HepG2 (cell line): Measurements from ENCODE around the gene SMAD3. TPM values are rescaled to one million over a fixed set of nuclear protein-coding genes. Genes with fewer than 3 reads are reported as not detected.

Experiments
- ATAC-seq: fragments of 200-7000 bp; cut with Tn5 transposase; 3 replicates; pipeline ENCODE4 v1.9.1; 2020; ENCODE audit warnings: mild to moderate bottlenecking, moderate library complexity
- BruUV-seq: library from RNA; stranded (reverse); fragments of 400-500 nt; replicated peaks from 2 replicates; lab custom pipeline; 2021; lab: Mats Ljungman, UMichigan
- CTCF ChIA-PET: fragments of 300-600 bp; formaldehyde crosslinking; extraction: SDS; loops from one replicate; lab custom pipeline; 2021; ENCODE audit warnings: low total read pairs, inconsistent platforms, low intra/inter-chr PET ratio; lab: Yijun Ruan, JAX
- POLR2A ChIA-PET: fragments of 350-600 bp; sonication (Branson Sonifier 250); formaldehyde crosslinking; loops from one replicate; lab custom pipeline; 2020; ENCODE audit warnings: antibody characterized with exemption, inconsistent platforms; lab: Yijun Ruan, JAX
- DNase-seq: peaks from one replicate; pipeline ENCODE4 v3.0.0-alpha.2; 2015; ENCODE audit warnings: low spot score
- FAIRE-seq: peaks from 3 replicates; lab custom pipeline; 2011; peaks lifted over from hg19 to GRCh38; lab: Jason Lieb, UNC
- H2AFZ ChIP-seq: one replicate; pipeline ENCODE4 v1.6.1; 2011; ENCODE audit warnings: low read length, inconsistent platforms
- H3K27ac ChIP-seq: fragments of 300-600 bp; 3 replicates; pipeline ENCODE4 v1.8.0; 2011; ENCODE audit warnings: mixed run types, mild to moderate bottlenecking, mixed read lengths, low read length, inconsistent platforms; ENCODE audit not compliant: insufficient read depth; ENCODE audit errors: extremely low read length
- H3K27me3 ChIP-seq, 2 experiments: fragments of 200-600 bp in 1 of 2; 2 replicates in 1 of 2; 3 replicates in 1 of 2; pipeline versions ENCODE4 v1.6.0 to v1.8.0; 2011; ENCODE audit warnings: low read length in 2 of 2, mild to moderate bottlenecking in 2 of 2, moderate library complexity in 2 of 2, inconsistent platforms in 1 of 2; ENCODE audit not compliant: insufficient read depth in 2 of 2, control insufficient read depth in 1 of 2
- H3K36me3 ChIP-seq, 2 experiments: fragments of 200-600 bp in 1 of 2; replicated peaks in 1 of 2; 2 replicates in 1 of 2; 3 replicates in 1 of 2; pipeline versions ENCODE4 v1.5.1 to v1.8.0; 2011; ENCODE audit warnings: low read length in 2 of 2, inconsistent platforms in 1 of 2; ENCODE audit not compliant: insufficient read depth in 2 of 2, control insufficient read depth in 1 of 2
- H3K4me1 ChIP-seq: 2 replicates; pipeline ENCODE4 v1.5.1; 2012; ENCODE audit warnings: low read length, inconsistent platforms; ENCODE audit not compliant: insufficient read depth
- H3K4me2 ChIP-seq: 2 replicates; pipeline ENCODE4 v1.6.0; 2011; ENCODE audit warnings: low read depth, low read length, inconsistent platforms
- H3K4me3 ChIP-seq, 3 experiments: fragments of 200-600 bp in 1 of 3; sonication (generic), shearing (Covaris generic) in 1 of 3; replicated peaks in 1 of 3; 2 replicates each; pipeline ENCODE4 v1.5.1; 2011 to 2016; ENCODE audit warnings: low read length in 3 of 3, inconsistent platforms in 2 of 3, low read depth in 2 of 3, mild to moderate bottlenecking in 2 of 3, control low read depth in 1 of 3, mixed read lengths in 1 of 3; ENCODE audit not compliant: insufficient read depth in 1 of 3
- H3K79me2 ChIP-seq: one replicate; pipeline ENCODE4 v1.6.1; 2011; ENCODE audit warnings: low read length, inconsistent platforms; ENCODE audit not compliant: insufficient read depth
- H3K9ac ChIP-seq: 2 replicates; pipeline ENCODE4 v1.6.0; 2011; ENCODE audit warnings: mild to moderate bottlenecking, low read depth, low read length, inconsistent platforms; ENCODE audit not compliant: insufficient read depth
- H3K9me3 ChIP-seq: 2 replicates; pipeline ENCODE4 v1.5.1; 2012; ENCODE audit warnings: mild to moderate bottlenecking, low read length
- H4K20me1 ChIP-seq: 2 replicates; pipeline ENCODE4 v1.6.0; 2011; ENCODE audit warnings: inconsistent platforms, mild to moderate bottlenecking, low read length, moderate library complexity; ENCODE audit not compliant: insufficient read depth
- AKAP8 ChIP-seq: sonication (generic); formaldehyde crosslinking; IDR thresholded peaks from 2 replicates; pipeline ENCODE4 v1.5.1; 2020; ENCODE audit warnings: mild to moderate bottlenecking, missing genetic modification reagents
- ARNTL ChIP-seq: sonication (generic); formaldehyde crosslinking; IDR thresholded peaks from 2 replicates; pipeline ENCODE4 v1.4.0; 2020; ENCODE audit warnings: mild to moderate bottlenecking, missing genetic modification reagents
- ATF1 ChIP-seq: IDR thresholded peaks from 2 replicates; pipeline ENCODE4 v1.6.1; 2016; ENCODE audit warnings: mild to moderate bottlenecking, control low read depth
- FOXO1 ChIP-seq: sonication (generic); formaldehyde crosslinking; IDR thresholded peaks from 2 replicates; pipeline ENCODE4 v1.4.0; 2020; ENCODE audit warnings: missing genetic modification reagents
- MED8 ChIP-seq: sonication (generic); formaldehyde crosslinking; IDR thresholded peaks from 2 replicates; pipeline ENCODE4 v1.8.1; 2023; ENCODE audit warnings: mild to moderate bottlenecking, missing genetic modification reagents; ENCODE audit not compliant: insufficient replicate concordance
- MIER3 ChIP-seq: IDR thresholded peaks from 2 replicates; pipeline ENCODE4 v1.6.1; 2016; ENCODE audit warnings: missing compliant biosample characterization, borderline replicate concordance
- PCBP1 ChIP-seq: fragments of 200-400 bp; formaldehyde crosslinking; IDR thresholded peaks from 2 replicates; pipeline ENCODE4 v1.6.1; 2017; ENCODE audit warnings: mild to moderate bottlenecking, low read depth, low read length, borderline replicate concordance
- ZKSCAN8 ChIP-seq: IDR thresholded peaks from 2 replicates; pipeline ENCODE4 v1.6.1; 2016; ENCODE audit warnings: borderline replicate concordance, missing genetic modification reagents, missing compliant biosample characterization
- ZNF34 ChIP-seq: sonication (generic); formaldehyde crosslinking; IDR thresholded peaks from 2 replicates; pipeline ENCODE4 v1.4.0; 2020; ENCODE audit warnings: mild to moderate bottlenecking, missing genetic modification reagents, borderline replicate concordance
- ZNF614 ChIP-seq: IDR thresholded peaks from 2 replicates; pipeline ENCODE4 v1.6.1; 2018; ENCODE audit warnings: missing biosample characterization, missing genetic modification reagents, inconsistent platforms, borderline replicate concordance
- ZSCAN12 ChIP-seq: sonication (generic); formaldehyde crosslinking; IDR thresholded peaks from 2 replicates; pipeline ENCODE4 v1.9.0; 2021; ENCODE audit warnings: mild to moderate bottlenecking, missing genetic modification reagents
- ZSCAN20 ChIP-seq: sonication (generic); formaldehyde crosslinking; IDR thresholded peaks from 2 replicates; pipeline ENCODE4 v1.4.0; 2020; ENCODE audit warnings: missing genetic modification reagents, mild to moderate bottlenecking, borderline replicate concordance
- ZSCAN29 ChIP-seq: sonication (generic); formaldehyde crosslinking; conservative IDR thresholded peaks from 2 replicates; pipeline ENCODE4 v1.4.0; 2020; ENCODE audit warnings: mild to moderate bottlenecking, missing genetic modification reagents
- WGBS: methylation state at CpG from one replicate; pipeline ENCODE4 v1.1.6; 2017; ENCODE audit warnings: low lambda C conversion rate; 5-methylcytosine and 5-hydroxymethylcytosine counted together
- in situ Hi-C: cut with HindIII; loops from 2 replicates; pipeline ENCODE4 v1.10.0; 2017; ENCODE audit warnings: low pct_unique_long_range_greater_than_20kb; ENCODE audit not compliant: extremely low pct_ligation_motif_present
- intact Hi-C: fragments of 100-400 bp; cut with micrococcal nuclease; formaldehyde crosslinking; loops from one replicate; pipeline ENCODE4 v1.10.0; 2022; ENCODE audit not compliant: unreplicated experiment
- polyA plus RNA-seq, 8 experiments: library from polyadenylated mRNA; depleted of rRNA in 3 of 8; stranded (reverse) in 7 of 8; unstranded in 1 of 8; fragments of >200 nt; fragmentation: Illumina TruSeq in 4 of 8; extraction: Trizol in 4 of 8; gene quantifications; 2 replicates each; pipeline versions ENCODE4 v1.2.1 to v1.2.3, GENCODE V29; 2011 to 2016; ENCODE audit warnings: low read depth in 4 of 8, missing spikeins in 1 of 8, mixed read lengths in 1 of 8; ENCODE audit not compliant: insufficient read depth in 1 of 8
- total RNA-seq, 5 experiments: library from RNA; depleted of rRNA; stranded (reverse); fragments of >200 nt; fragmentation: Illumina TruSeq; extraction: Trizol; gene quantifications; 2 replicates each; pipeline ENCODE4 v1.2.3, GENCODE V29; 2016; ENCODE audit warnings: low read depth in 1 of 5
- TF ChIP-seq, protein P1 (sequence below): sonication (generic); formaldehyde crosslinking; IDR thresholded peaks from 2 replicates; pipeline ENCODE4 v1.8.0; 2022; ENCODE audit warnings: missing genetic modification reagents, mild to moderate bottlenecking, moderate library complexity, borderline replicate concordance
- TF ChIP-seq, protein P2 (sequence below): sonication (generic); formaldehyde crosslinking; IDR thresholded peaks from 2 replicates; pipeline ENCODE4 v1.5.1; 2020; ENCODE audit warnings: mild to moderate bottlenecking, missing genetic modification reagents, moderate library complexity
- TF ChIP-seq, protein P3 (sequence below): sonication (generic); formaldehyde crosslinking; IDR thresholded peaks from 2 replicates; pipeline ENCODE4 v1.9.0; 2022; ENCODE audit warnings: missing genetic modification reagents, mild to moderate bottlenecking, borderline replicate concordance

Gene SMAD3
- total and polyA plus RNA-seq, 2 of the 13 experiments (the other 11 are each of a cell fraction or from before 2014, with no cell fraction given), result 8.6 to 56.3 TPM

DNA sequence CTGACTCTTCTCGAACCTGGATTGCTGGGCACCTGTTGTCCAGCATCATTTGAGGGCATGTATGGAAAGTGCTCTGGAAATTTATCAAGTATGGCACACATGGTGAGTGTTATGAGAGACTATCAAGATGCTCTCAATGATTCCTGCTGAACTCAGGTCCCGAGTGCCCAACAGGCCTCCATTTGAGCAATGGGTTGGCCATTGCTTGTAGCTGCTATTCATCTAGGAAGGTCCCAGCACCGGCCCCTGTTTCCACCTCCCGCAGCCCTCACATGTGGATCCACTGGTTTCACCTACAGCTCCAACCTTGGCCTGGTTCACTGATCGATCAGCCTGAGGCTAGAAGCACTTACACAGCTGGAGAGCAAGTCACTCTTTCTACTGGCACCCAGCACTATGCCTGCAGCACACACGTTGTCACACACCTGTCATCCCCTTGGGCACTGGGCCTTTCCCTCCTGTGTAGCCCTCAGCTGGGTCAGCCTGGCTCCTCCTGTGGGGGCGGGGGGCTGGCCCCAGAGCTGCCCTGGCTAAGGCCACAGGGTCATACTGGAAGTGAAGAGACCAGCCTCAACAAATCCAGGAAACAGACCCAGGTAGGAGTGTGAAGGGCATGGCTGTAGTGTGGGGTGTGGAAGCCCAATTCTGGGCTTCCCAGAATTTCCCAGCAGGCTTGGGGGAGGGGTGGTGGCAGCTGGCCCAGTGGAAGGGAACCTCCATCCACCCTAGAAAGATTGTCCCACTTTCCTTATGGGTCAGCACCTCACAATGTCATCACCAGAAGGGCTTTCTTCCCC is 41.7 kb upstream of the SMAD3 start:
- FAIRE-seq, result no peak
- intact Hi-C loops, result no loop called here
- no TSS peak for BruUV-seq
- no peak for DNase-seq
- POLR2A ChIA-PET, result interaction anchor here (0.9 to 4.2 kb wide), 4 partner anchors 21 to 40 kb away, joined by 3 to 17 read pairs (median 6); no protein-coding TSS in a partner anchor
- CTCF ChIA-PET, result no interaction called here
- H3K9me3 ChIP-seq, result no peaks in the 10 kb centered on the region
- TF ChIP-seq AKAP8, result no peak
- TF ChIP-seq FOXO1 (CRISPR knock-in tag), result no peak
- no peak for TF ChIP-seq ZSCAN29 (CRISPR knock-in tag)
- no peak for TF ChIP-seq ZSCAN20 (CRISPR knock-in tag)
- no peak for TF ChIP-seq PCBP1
- TF ChIP-seq ZNF614 (CRISPR knock-in tag), result no peak
- TF ChIP-seq ZSCAN12 (CRISPR knock-in tag), result no peak
- no peak for TF ChIP-seq ATF1 (CRISPR knock-in tag)
- no peak for TF ChIP-seq ZKSCAN8 (CRISPR knock-in tag)
- TF ChIP-seq, protein P1, sequence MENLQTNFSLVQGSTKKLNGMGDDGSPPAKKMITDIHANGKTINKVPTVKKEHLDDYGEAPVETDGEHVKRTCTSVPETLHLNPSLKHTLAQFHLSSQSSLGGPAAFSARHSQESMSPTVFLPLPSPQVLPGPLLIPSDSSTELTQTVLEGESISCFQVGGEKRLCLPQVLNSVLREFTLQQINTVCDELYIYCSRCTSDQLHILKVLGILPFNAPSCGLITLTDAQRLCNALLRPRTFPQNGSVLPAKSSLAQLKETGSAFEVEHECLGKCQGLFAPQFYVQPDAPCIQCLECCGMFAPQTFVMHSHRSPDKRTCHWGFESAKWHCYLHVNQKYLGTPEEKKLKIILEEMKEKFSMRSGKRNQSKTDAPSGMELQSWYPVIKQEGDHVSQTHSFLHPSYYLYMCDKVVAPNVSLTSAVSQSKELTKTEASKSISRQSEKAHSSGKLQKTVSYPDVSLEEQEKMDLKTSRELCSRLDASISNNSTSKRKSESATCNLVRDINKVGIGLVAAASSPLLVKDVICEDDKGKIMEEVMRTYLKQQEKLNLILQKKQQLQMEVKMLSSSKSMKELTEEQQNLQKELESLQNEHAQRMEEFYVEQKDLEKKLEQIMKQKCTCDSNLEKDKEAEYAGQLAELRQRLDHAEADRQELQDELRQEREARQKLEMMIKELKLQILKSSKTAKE (CRISPR knock-in tag), result no peak
- TF ChIP-seq ZNF34 (CRISPR knock-in tag), result no peak
- TF ChIP-seq MED8, result no peak
- TF ChIP-seq MIER3 (CRISPR knock-in tag), result no peak
- TF ChIP-seq, protein P2, sequence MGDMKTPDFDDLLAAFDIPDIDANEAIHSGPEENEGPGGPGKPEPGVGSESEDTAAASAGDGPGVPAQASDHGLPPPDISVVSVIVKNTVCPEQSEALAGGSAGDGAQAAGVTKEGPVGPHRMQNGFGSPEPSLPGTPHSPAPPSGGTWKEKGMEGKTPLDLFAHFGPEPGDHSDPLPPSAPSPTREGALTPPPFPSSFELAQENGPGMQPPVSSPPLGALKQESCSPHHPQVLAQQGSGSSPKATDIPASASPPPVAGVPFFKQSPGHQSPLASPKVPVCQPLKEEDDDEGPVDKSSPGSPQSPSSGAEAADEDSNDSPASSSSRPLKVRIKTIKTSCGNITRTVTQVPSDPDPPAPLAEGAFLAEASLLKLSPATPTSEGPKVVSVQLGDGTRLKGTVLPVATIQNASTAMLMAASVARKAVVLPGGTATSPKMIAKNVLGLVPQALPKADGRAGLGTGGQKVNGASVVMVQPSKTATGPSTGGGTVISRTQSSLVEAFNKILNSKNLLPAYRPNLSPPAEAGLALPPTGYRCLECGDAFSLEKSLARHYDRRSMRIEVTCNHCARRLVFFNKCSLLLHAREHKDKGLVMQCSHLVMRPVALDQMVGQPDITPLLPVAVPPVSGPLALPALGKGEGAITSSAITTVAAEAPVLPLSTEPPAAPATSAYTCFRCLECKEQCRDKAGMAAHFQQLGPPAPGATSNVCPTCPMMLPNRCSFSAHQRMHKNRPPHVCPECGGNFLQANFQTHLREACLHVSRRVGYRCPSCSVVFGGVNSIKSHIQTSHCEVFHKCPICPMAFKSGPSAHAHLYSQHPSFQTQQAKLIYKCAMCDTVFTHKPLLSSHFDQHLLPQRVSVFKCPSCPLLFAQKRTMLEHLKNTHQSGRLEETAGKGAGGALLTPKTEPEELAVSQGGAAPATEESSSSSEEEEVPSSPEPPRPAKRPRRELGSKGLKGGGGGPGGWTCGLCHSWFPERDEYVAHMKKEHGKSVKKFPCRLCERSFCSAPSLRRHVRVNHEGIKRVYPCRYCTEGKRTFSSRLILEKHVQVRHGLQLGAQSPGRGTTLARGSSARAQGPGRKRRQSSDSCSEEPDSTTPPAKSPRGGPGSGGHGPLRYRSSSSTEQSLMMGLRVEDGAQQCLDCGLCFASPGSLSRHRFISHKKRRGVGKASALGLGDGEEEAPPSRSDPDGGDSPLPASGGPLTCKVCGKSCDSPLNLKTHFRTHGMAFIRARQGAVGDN (CRISPR knock-in tag), result peak; percentile 30; the same call in 1 of the 2 replicates
- no peak for TF ChIP-seq ARNTL (CRISPR knock-in tag)
- TF ChIP-seq, protein P3, sequence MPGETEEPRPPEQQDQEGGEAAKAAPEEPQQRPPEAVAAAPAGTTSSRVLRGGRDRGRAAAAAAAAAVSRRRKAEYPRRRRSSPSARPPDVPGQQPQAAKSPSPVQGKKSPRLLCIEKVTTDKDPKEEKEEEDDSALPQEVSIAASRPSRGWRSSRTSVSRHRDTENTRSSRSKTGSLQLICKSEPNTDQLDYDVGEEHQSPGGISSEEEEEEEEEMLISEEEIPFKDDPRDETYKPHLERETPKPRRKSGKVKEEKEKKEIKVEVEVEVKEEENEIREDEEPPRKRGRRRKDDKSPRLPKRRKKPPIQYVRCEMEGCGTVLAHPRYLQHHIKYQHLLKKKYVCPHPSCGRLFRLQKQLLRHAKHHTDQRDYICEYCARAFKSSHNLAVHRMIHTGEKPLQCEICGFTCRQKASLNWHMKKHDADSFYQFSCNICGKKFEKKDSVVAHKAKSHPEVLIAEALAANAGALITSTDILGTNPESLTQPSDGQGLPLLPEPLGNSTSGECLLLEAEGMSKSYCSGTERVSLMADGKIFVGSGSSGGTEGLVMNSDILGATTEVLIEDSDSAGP, result 0 out of 2 replicates have a peak, but pooled peaks have one; percentile 20
- TF ChIP-seq, all 625 proteins: peak for 2
- Histone ChIP-seq H3K4me3 (no peak overlapping the region), H3K4me1 (peaks cover 35% of the 10 kb centered on the region), H3K27me3 (no peaks in the 10 kb centered on the region), H3K27ac (no peak overlapping the region), H2AFZ (no peak overlapping the region), H3K36me3 (peaks cover 5 to 16% of the 10 kb centered on the region in 2 experiments), H3K79me2 (no peaks in the 10 kb centered on the region), H4K20me1 (peaks cover 26% of the 10 kb centered on the region), H3K4me2 (no peak overlapping the region), H3K9ac (no peak overlapping the region)
- peak; percentile 30; the same call in 1 of the 3 replicates for ATAC-seq
- in situ Hi-C loops, result no loop called here
- 100% methylated on average over 5 of the region's 7 CpGs for WGBS
